ENCODE data around the gene BCL2L1.
"Not testable (repeated sequence)": the region's sequence is repeated elsewhere in the genome, so short reads cannot be mapped to it uniquely, and the experiment has no call there.

Gene BCL2L1

DNA sequence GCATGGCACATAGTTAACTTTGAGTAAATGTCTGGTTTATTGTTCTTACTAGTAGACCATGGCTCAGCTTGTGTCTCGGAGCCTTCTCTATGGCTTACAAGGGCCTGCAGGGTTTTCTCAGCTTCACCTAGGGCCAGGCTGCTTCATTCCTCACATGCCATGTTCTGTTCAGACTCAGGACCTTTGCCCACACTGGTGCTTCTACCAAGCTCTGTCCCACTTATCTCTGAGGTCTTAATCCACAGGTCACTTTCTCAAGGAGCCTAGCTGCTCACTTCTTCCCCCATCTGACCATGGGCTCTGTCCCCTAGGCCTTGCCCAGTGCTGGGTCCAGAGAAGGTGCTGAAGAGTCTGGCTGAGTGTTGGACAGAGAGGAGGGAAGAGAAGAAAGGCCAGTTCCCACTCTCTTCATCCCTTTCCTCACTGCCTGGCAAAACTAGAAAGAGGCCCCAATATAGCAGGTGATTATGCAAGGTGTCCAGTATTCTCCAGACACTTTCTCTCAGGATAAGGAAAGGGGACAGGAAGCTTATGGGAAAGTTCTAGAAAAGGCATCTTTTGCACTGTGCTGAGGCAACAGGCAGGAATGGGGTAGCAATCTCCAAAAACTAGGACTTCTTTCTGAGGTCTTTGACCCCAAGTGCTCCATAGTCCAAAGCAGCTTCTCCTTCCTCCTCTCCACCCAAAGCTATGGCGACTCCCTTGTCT lies 45.0 kb downstream of the BCL2L1 start:
- H3K9ac ChIP-seq (ENCODE audit: low read depth, low read length), result no peak overlapping the region
- H3K27ac ChIP-seq (ENCODE audit: low read depth, low read length), result no peak overlapping the region
- H3K36me3 ChIP-seq (ENCODE audit: control insufficient read depth, insufficient read depth, low read length), result peaks cover 17% of the 10 kb centered on the region; the same call in 1 of the 2 replicates
- peaks cover 15% of the 10 kb centered on the region for H3K4me1 ChIP-seq (ENCODE audit: control insufficient read depth, insufficient read depth, low read length)
- no peak overlapping the region for H3K4me3 ChIP-seq (ENCODE audit: low read depth, low read length)
- no peaks in the 10 kb centered on the region for H3K9me3 ChIP-seq (ENCODE audit: control insufficient read depth, insufficient read depth, low read length)
- no peaks in the 10 kb centered on the region for H3K27me3 ChIP-seq (ENCODE audit: control insufficient read depth, insufficient read depth, low read length)

DNA sequence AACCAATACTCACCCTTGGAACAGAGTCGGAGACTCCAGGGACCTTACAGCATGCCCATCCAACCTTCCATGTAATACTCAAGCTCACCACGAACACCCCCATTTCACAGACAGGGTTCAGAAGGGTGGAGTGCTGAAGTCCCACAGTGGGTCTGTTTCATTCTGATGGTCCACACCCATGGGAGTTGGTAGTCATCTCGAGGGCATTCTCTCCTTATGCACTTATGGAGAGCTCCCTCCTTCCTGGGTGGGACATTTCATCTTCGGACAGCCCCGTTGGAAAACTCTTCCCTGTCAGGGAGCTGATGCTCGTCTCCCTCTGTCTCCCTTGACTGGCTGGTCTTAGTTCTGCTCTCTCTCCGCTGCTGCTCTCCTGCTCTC lies 46.1 kb downstream of the BCL2L1 start:
- H3K9me3 ChIP-seq (ENCODE audit: control insufficient read depth, insufficient read depth, low read length), result no peaks in the 10 kb centered on the region
- H3K9ac ChIP-seq (ENCODE audit: low read depth, low read length), result no peak overlapping the region
- H3K4me3 ChIP-seq (ENCODE audit: low read depth, low read length), result no peak overlapping the region
- H3K27ac ChIP-seq (ENCODE audit: low read depth, low read length), result no peak overlapping the region
- H3K4me1 ChIP-seq (ENCODE audit: control insufficient read depth, insufficient read depth, low read length), result peaks cover 15% of the 10 kb centered on the region
- no peaks in the 10 kb centered on the region for H3K27me3 ChIP-seq (ENCODE audit: control insufficient read depth, insufficient read depth, low read length)
- peaks cover 16% of the 10 kb centered on the region; the same call in 1 of the 2 replicates for H3K36me3 ChIP-seq (ENCODE audit: control insufficient read depth, insufficient read depth, low read length)

DNA sequence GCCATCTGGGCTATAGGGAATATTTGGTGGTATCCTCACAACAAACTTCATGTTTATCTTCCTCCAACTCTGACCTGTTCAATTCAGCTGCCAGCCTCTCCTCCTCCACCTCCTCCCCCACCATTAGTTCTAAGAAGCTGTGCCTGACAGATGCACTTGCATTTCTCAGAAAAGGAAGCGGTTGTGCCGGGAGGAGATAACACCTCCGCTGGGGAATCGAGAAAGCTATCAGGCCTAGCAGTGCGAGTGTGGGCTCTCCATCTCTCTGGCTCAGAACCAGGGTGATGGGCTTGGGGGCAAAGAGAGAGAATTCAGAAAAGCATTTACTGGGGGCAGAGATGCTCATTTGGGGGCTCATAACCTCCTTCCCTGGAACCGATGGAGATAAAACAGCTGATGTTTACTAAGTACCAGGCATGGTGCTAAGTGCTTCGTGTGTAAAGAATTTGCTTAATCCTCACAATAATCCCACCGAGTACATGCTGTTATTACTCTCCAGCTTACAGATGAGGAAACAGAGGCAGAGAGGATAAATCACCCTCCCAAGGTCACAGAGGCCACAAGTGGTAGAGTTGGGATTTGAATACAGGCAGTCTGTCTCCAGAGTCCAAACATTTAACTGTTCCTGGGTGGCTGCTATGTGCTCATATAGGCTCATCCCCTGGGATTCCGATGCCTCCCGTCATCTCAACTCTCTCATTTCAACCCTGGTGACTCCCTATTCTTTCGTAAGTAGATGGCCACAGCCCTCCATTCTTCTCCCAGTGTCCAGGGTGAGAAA lies 46.6 kb downstream of the BCL2L1 start:
- peaks cover 15% of the 10 kb centered on the region for H3K4me1 ChIP-seq (ENCODE audit: control insufficient read depth, insufficient read depth, low read length)
- H3K9ac ChIP-seq (ENCODE audit: low read depth, low read length), result no peak overlapping the region
- no peak overlapping the region for H3K4me3 ChIP-seq (ENCODE audit: low read depth, low read length)
- H3K36me3 ChIP-seq (ENCODE audit: control insufficient read depth, insufficient read depth, low read length), result peaks cover 14% of the 10 kb centered on the region; the same call in 1 of the 2 replicates
- H3K27ac ChIP-seq (ENCODE audit: low read depth, low read length), result no peak overlapping the region
- no peaks in the 10 kb centered on the region for H3K9me3 ChIP-seq (ENCODE audit: control insufficient read depth, insufficient read depth, low read length)
- no peaks in the 10 kb centered on the region for H3K27me3 ChIP-seq (ENCODE audit: control insufficient read depth, insufficient read depth, low read length)

DNA sequence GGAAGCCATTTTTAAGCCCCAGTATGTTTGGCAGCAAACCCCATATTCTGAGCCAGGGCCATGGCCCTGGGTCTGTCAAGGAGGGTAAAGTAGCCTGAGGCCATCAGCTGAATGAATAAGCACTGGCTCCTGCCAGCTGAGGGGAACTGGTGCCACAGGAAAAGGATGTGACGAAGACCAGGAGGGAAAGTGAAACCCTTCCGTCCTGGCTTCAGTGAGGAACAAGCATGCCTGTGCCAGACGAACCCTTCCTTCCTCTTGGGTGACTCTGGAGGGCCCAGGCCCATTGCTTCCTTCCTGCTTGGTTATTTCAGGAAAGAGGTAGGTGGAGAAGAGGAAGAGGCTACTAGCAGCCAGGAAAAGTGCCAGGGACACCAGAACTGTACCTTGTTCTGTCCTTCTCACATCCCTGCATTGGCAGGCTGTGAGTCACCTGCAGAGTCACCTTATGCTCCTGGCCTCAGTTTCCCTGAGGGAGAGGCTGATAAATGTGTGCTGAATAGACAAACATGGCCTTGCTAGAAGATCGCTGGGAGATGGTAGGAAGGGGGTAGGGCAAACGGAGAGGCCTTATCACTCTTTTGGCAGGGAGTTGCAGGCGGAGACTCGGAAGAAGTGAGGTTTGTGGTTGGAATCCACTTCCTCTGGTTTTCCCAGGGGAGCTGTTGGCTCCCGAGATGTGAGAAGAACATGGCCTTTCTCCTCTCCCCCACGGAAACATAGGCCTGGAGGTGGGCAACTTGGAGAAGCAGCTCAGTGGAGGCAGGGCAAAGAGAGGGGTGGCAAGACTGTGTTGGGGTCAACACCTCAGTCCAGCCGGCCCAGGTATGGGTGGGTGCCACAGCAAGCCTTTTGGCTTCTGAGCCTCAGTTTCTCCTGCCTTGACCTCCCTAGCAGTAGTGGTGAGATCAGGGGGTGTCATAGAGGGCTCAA lies 47.5 kb downstream of the BCL2L1 start:
- peaks cover 14% of the 10 kb centered on the region; the same call in 1 of the 2 replicates for H3K36me3 ChIP-seq (ENCODE audit: control insufficient read depth, insufficient read depth, low read length)

DNA sequence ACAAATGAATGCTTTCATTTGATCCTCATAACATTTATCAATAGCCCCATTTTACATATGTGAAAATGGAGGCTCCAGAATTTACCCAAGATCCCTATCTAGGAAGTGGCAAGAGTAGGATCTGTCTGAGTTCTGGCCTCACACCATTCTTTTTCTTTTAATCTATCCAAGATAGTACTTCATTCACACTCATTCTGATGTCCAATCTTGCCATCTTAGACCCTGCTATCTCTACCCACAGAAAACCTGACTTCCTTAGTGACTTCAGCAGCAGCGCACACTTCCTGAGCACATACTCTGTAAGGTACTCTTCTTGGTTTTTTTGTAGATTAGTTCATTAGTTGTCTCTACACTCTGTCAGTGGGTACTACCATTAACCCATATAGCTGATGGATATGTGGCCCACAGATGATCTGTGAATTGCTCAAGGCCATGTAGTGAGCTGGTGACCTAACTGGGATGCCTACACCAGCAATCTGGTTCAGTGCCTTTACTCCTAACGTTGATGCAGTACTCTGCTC lies 48.7 kb downstream of the BCL2L1 start:
- Histone ChIP-seq H3K9ac (ENCODE audit: low read depth, low read length) (no peak overlapping the region), H3K4me1 (ENCODE audit: control insufficient read depth, insufficient read depth, low read length) (peaks cover 7% of the 10 kb centered on the region), H3K4me3 (ENCODE audit: low read depth, low read length) (no peak overlapping the region), H3K27ac (ENCODE audit: low read depth, low read length) (no peak overlapping the region), H3K36me3 (ENCODE audit: control insufficient read depth, insufficient read depth, low read length) (peaks cover 10% of the 10 kb centered on the region; the same call in 1 of the 2 replicates), H3K27me3 (ENCODE audit: control insufficient read depth, insufficient read depth, low read length) (no peaks in the 10 kb centered on the region), H3K9me3 (ENCODE audit: control insufficient read depth, insufficient read depth, low read length) (no peaks in the 10 kb centered on the region)

More for the DNA sequence above, 47.5 kb downstream of the BCL2L1 start:
- Histone ChIP-seq H3K27ac (ENCODE audit: low read depth, low read length) (no peak overlapping the region), H3K9me3 (ENCODE audit: control insufficient read depth, insufficient read depth, low read length) (no peaks in the 10 kb centered on the region), H3K4me1 (ENCODE audit: control insufficient read depth, insufficient read depth, low read length) (peaks cover 13% of the 10 kb centered on the region), H3K27me3 (ENCODE audit: control insufficient read depth, insufficient read depth, low read length) (no peaks in the 10 kb centered on the region), H3K9ac (ENCODE audit: low read depth, low read length) (no peak overlapping the region), H3K4me3 (ENCODE audit: low read depth, low read length) (no peak overlapping the region)

DNA sequence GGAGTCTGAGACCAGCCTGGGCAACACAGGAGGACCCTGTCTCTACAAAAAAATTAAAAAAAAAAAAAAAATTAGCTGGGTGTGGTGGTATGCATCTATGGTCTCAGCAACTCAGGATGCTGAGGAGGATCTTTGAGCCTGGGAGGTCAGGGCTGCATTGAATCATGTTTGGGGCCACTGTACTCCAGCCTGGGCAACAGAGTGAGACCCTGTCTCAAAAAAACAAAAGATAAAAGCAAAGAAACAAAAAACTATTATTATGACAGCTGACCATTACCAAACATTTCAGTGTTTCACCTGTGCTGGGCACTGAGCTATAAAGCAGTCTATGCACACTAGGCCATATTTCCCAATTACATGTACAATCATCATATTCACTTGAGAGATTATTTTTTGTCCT lies 49.2 kb downstream of the BCL2L1 start:
- H3K27ac ChIP-seq (ENCODE audit: low read depth, low read length), result no peak overlapping the region
- H3K4me3 ChIP-seq (ENCODE audit: low read depth, low read length), result no peak overlapping the region
- no peaks in the 10 kb centered on the region for H3K9me3 ChIP-seq (ENCODE audit: control insufficient read depth, insufficient read depth, low read length)
- no peak overlapping the region for H3K9ac ChIP-seq (ENCODE audit: low read depth, low read length)
- H3K36me3 ChIP-seq (ENCODE audit: control insufficient read depth, insufficient read depth, low read length), result peaks cover 6% of the 10 kb centered on the region; the same call in 1 of the 2 replicates
- peaks cover 2% of the 10 kb centered on the region; the same call in 1 of the 2 replicates for H3K4me1 ChIP-seq (ENCODE audit: control insufficient read depth, insufficient read depth, low read length)
- no peaks in the 10 kb centered on the region for H3K27me3 ChIP-seq (ENCODE audit: control insufficient read depth, insufficient read depth, low read length)

DNA sequence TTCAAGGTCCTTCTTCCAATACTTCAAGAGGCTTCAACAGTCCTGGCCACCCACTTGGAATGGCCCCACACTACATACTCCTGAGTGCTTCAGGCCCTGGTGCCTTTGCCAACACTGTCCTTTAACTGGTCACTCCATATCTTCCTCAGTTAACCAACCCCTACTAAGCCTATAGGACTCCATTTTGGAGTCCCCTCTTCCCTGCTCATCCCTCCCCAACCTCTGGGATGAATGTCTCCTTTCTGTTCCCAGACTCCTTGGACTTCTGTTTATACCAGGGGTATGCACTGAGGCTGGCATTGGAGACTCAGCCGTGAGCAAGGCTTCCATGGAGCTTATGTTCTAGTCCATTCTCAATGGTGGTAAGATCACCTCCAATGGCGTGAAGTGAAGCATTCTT lies 51.3 kb downstream of the BCL2L1 start:
- H3K9me3 ChIP-seq (ENCODE audit: control insufficient read depth, insufficient read depth, low read length), result no peaks in the 10 kb centered on the region
- H3K36me3 ChIP-seq (ENCODE audit: control insufficient read depth, insufficient read depth, low read length), result peaks cover 9% of the 10 kb centered on the region; the same call in 1 of the 2 replicates
- H3K4me1 ChIP-seq (ENCODE audit: control insufficient read depth, insufficient read depth, low read length), result no peaks in the 10 kb centered on the region
- H3K4me3 ChIP-seq (ENCODE audit: low read depth, low read length), result no peak overlapping the region
- no peak overlapping the region for H3K27ac ChIP-seq (ENCODE audit: low read depth, low read length)
- no peak overlapping the region for H3K9ac ChIP-seq (ENCODE audit: low read depth, low read length)
- H3K27me3 ChIP-seq (ENCODE audit: control insufficient read depth, insufficient read depth, low read length), result no peaks in the 10 kb centered on the region

DNA sequence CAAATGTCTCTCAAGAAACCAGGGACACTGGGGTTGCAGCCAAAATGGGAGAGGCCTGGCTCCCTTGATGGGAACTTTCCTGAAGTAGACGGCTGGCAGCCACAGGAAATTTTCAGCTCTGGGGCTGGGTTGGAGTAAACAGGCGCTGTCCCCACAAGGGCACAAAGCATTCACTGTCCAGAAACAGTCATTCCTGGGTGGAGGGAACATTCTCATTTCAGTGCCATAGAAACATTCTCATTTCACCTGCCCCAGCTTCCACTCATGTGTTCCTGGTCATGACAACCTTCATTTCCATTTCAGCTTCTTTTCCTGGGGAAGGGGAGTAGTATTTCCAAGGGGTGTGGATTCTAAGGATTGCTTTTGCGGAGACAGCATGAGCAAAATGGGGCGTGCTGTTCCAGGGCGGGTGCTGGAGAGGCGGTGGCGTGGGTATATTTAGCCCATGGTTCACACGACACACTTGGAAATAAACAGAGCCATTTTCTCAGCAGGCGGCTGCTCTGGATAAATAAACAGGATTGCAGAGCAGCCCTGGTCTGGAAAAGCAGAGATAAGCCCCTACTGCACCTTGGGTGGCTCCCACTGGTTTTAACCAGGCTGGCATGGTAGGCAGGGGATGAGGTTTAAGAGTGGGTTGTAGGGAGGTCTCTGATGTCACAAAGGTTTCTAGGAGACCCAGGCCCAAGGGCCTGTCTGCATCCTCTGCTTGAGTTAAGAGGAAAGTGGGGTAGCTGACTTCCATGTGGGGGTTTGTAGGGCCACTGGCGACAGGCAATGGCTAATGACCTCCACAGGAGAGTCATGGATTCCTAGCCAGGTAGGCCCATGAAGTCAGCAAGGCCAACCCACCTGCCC lies 52.1 kb downstream of the BCL2L1 start:
- H3K36me3 ChIP-seq (ENCODE audit: control insufficient read depth, insufficient read depth, low read length), result peaks cover 12% of the 10 kb centered on the region
- no peak overlapping the region for H3K4me3 ChIP-seq (ENCODE audit: low read depth, low read length)

DNA sequence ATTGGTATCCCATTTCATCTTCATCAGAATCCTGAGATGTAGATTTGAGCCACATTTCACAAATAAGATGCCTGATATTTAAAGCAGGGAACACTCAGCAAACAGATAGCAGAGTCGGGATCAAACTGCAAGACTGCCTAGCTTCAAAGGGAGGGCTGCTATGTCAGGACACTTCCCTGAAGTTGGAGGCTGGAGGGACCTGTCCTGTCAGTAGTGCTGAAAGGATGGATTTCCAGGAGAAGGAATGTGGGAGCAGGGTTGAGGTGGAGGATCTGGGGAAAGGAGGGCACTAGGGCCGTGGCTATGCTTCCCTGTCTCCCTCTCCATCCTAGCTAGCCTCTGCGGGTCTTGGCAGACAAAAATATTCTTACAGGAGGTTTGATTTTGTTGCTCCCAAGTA lies 52.8 kb downstream of the BCL2L1 start:
- H3K9me3 ChIP-seq (ENCODE audit: control insufficient read depth, insufficient read depth, low read length), result no peaks in the 10 kb centered on the region
- H3K4me1 ChIP-seq (ENCODE audit: control insufficient read depth, insufficient read depth, low read length), result no peaks in the 10 kb centered on the region
- no peaks in the 10 kb centered on the region for H3K27me3 ChIP-seq (ENCODE audit: control insufficient read depth, insufficient read depth, low read length)
- no peak overlapping the region for H3K9ac ChIP-seq (ENCODE audit: low read depth, low read length)
- H3K36me3 ChIP-seq (ENCODE audit: control insufficient read depth, insufficient read depth, low read length), result peaks cover 14% of the 10 kb centered on the region
- H3K4me3 ChIP-seq (ENCODE audit: low read depth, low read length), result no peak overlapping the region
- no peak overlapping the region for H3K27ac ChIP-seq (ENCODE audit: low read depth, low read length)

More for the DNA sequence above, 52.1 kb downstream of the BCL2L1 start:
- no peak overlapping the region for H3K27ac ChIP-seq (ENCODE audit: low read depth, low read length)
- H3K27me3 ChIP-seq (ENCODE audit: control insufficient read depth, insufficient read depth, low read length), result no peaks in the 10 kb centered on the region
- no peak overlapping the region for H3K9ac ChIP-seq (ENCODE audit: low read depth, low read length)
- no peaks in the 10 kb centered on the region for H3K9me3 ChIP-seq (ENCODE audit: control insufficient read depth, insufficient read depth, low read length)
- H3K4me1 ChIP-seq (ENCODE audit: control insufficient read depth, insufficient read depth, low read length), result no peaks in the 10 kb centered on the region

DNA sequence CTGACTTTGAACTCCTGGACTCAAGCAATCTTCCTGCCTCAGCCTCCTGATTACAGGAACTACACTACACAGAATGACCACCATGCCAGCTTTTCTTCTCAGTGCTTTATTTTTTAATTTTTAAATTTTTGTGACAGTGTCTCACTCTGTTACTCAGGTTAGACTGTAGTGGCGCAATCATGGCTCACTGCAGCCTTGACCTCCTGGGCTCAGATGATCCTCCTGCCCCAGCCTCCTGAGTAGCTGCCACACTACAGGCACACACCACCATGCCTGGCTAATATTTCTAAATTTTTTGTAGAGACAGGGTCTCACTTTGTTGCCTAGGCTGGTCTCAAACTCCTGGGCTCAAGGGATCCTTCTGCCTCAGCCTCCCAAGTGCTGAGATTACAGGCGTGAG lies 53.7 kb downstream of the BCL2L1 start:
- peaks cover 18% of the 10 kb centered on the region for H3K36me3 ChIP-seq (ENCODE audit: control insufficient read depth, insufficient read depth, low read length)
- not testable (repeated sequence) for H3K9me3 ChIP-seq (ENCODE audit: control insufficient read depth, insufficient read depth, low read length); H3K9ac ChIP-seq (ENCODE audit: low read depth, low read length); H3K27ac ChIP-seq (ENCODE audit: low read depth, low read length); H3K27me3 ChIP-seq (ENCODE audit: control insufficient read depth, insufficient read depth, low read length); H3K4me1 ChIP-seq (ENCODE audit: control insufficient read depth, insufficient read depth, low read length); H3K4me3 ChIP-seq (ENCODE audit: low read depth, low read length)
